HEK293 (cell line): ENCODE measurements around the gene TSGA10IP.

ENCODE experiments used
- CTCF ChIP-seq: fragments of 450-650 bp; formaldehyde crosslinking; IDR thresholded peaks from 2 replicates; pipeline ENCODE4 v1.5.1; 2016; ENCODE audit warnings: missing biosample characterization, missing genetic modification characterization
- KLF16 ChIP-seq: fragments of 450-650 bp; formaldehyde crosslinking; IDR thresholded peaks from 2 replicates; pipeline ENCODE4 v1.5.1; 2017; ENCODE audit warnings: missing biosample characterization, missing genetic modification characterization
- SP3 ChIP-seq: fragments of 450-650 bp; formaldehyde crosslinking; IDR thresholded peaks from 2 replicates; pipeline ENCODE4 v1.5.1; 2016; ENCODE audit warnings: missing biosample characterization, missing genetic modification characterization
- TRIM28 ChIP-seq: IDR thresholded peaks from 2 replicates; pipeline ENCODE4 v1.6.1; 2011; ENCODE audit warnings: low read length, control low read depth, borderline replicate concordance
- ZFHX2 ChIP-seq: fragments of 450-650 bp; formaldehyde crosslinking; conservative IDR thresholded peaks from 2 replicates; pipeline ENCODE4 v1.5.1; 2016; ENCODE audit warnings: missing biosample characterization, missing genetic modification characterization
- ZNF596 ChIP-seq: fragments of 450-650 bp; IDR thresholded peaks from 2 replicates; pipeline ENCODE4 v1.5.0; 2018; ENCODE audit warnings: missing biosample characterization, mild to moderate bottlenecking, missing genetic modification characterization, moderate library complexity
- ZNF654 ChIP-seq: fragments of 450-650 bp; formaldehyde crosslinking; IDR thresholded peaks from 2 replicates; pipeline ENCODE4 v1.5.1; 2016; ENCODE audit warnings: low read depth, missing biosample characterization, missing genetic modification characterization
- ZNF677 ChIP-seq: fragments of 450-650 bp; IDR thresholded peaks from 2 replicates; pipeline ENCODE4 v1.5.0; 2018; ENCODE audit warnings: missing biosample characterization, mild to moderate bottlenecking, missing genetic modification characterization, moderate library complexity

GRCh38 chr11:66006134-66006890 lies 61.0 kb downstream of the TSGA10IP start:
- TF ChIP-seq ZNF654 (tag by site-specific recombination) (no peak), TRIM28 (no peak), ZNF677 (tag by site-specific recombination) (no peak), KLF16 (tag by site-specific recombination) (no peak), ZFHX2 (tag by site-specific recombination) (no peak), ZNF596 (tag by site-specific recombination) (no peak), SP3 (tag by site-specific recombination) (no peak), CTCF (tag by site-specific recombination) (no peak)
